ENCODE data around the gene PUM1. TPM values are rescaled to one million over a fixed set of nuclear protein-coding genes. Genes with fewer than 3 reads are reported as not detected.

The PUM1 gene
- total RNA-seq, 2 donors from 2014 or later, result 80.3 to 120 TPM

DNA sequence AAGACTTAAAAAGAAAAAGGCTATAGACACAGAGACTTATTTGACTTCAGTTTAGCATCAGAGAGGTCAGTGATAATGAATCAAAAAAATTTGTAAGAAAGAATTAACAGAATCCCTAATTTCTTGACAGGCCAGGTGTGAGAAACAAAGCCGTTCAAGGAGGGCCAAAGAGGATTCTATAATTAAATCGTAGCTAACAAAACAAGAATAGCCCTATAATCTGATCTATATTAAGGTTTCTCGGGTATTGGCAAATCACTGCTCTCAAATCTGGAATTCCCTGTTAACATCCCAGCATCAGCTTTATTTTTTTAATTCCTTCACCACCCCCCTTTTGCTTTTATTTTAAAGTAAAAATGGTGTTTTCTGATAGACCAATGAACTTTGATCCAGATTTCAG is 60.3 kb downstream of the PUM1 start:
- WGBS, result 76% methylated on average over 3 of the region's 3 CpGs
- H3K4me1 ChIP-seq (replicated peaks), result peaks cover 9% of the 10 kb centered on the region
- TF ChIP-seq CTCF (IDR thresholded peaks at IDR 0.05), result no peak
- TF ChIP-seq POLR2AphosphoS5 (IDR thresholded peaks at IDR 0.05), result no peak
- no peak for TF ChIP-seq POLR2A (IDR thresholded peaks at IDR 0.05)
- H3K9me3 ChIP-seq, result no peaks in the 10 kb centered on the region
- no peak overlapping the region for H3K27ac ChIP-seq
- intact Hi-C loops (cut with DNase I), result no loop called here
- no peak overlapping the region for H3K4me3 ChIP-seq
- H3K36me3 ChIP-seq, result peaks cover 0 to 3% of the 10 kb centered on the region in 2 donors
- DNase-seq (ENCODE audit: low spot score), result no peak
- no peaks in the 10 kb centered on the region for H3K27me3 ChIP-seq (replicated peaks; ENCODE audit: insufficient read depth)

DNA sequence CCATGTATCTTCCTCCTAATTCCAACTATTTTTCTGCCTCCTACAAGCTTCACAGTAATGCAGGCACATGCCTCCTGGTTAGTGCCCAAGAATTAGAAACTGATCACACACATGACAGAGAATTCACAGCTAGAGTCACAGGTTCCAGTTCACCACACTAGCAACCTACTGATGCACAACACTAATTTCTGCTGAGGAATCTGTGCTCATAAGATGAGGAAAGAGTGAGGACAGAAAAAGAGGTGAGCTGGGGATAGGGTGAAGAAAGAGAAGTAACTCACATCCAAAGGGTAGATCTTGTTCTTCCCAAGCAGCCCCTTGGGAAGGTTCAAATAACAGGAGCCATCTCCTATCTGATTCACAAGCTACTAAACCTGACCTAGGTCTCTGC is 61.3 kb downstream of the PUM1 start:
- H3K9me3 ChIP-seq, result no peaks in the 10 kb centered on the region
- no peaks in the 10 kb centered on the region for H3K27me3 ChIP-seq (replicated peaks; ENCODE audit: insufficient read depth)
- H3K36me3 ChIP-seq, result peaks cover 0 to 3% of the 10 kb centered on the region in 2 donors
- H3K4me3 ChIP-seq, result no peak overlapping the region
- peaks cover 9% of the 10 kb centered on the region for H3K4me1 ChIP-seq (replicated peaks)
- no peak for DNase-seq (ENCODE audit: low spot score)
- no peak overlapping the region for H3K27ac ChIP-seq
- no peak for TF ChIP-seq CTCF (IDR thresholded peaks at IDR 0.05)
- TF ChIP-seq POLR2AphosphoS5 (IDR thresholded peaks at IDR 0.05), result no peak
- no peak for TF ChIP-seq POLR2A (IDR thresholded peaks at IDR 0.05)
- intact Hi-C loops (cut with DNase I), result no loop called here

- no peak overlapping the region for H3K27ac ChIP-seq
- intact Hi-C loops (cut with DNase I), result no loop called here
- H3K4me3 ChIP-seq, result no peak overlapping the region
- 84% methylated on average over 6 of the region's 6 CpGs for WGBS
- peaks cover 0 to 3% of the 10 kb centered on the region in 2 donors for H3K36me3 ChIP-seq
- DNase-seq (ENCODE audit: low spot score), result no peak
- H3K4me1 ChIP-seq (replicated peaks), result peaks cover 9% of the 10 kb centered on the region
- TF ChIP-seq POLR2AphosphoS5 (IDR thresholded peaks at IDR 0.05), result no peak
- H3K27me3 ChIP-seq (replicated peaks; ENCODE audit: insufficient read depth), result no peaks in the 10 kb centered on the region
- no peaks in the 10 kb centered on the region for H3K9me3 ChIP-seq
Measured at GRCh38 chr1:31003613-31004230, 61.8 kb downstream of the PUM1 start.

GRCh38 chr1:31000301-31000700 is 65.2 kb downstream of the PUM1 start:
- H3K36me3 ChIP-seq, result peaks cover 0 to 3% of the 10 kb centered on the region in 2 donors
- no peak for DNase-seq (ENCODE audit: low spot score)

DNA sequence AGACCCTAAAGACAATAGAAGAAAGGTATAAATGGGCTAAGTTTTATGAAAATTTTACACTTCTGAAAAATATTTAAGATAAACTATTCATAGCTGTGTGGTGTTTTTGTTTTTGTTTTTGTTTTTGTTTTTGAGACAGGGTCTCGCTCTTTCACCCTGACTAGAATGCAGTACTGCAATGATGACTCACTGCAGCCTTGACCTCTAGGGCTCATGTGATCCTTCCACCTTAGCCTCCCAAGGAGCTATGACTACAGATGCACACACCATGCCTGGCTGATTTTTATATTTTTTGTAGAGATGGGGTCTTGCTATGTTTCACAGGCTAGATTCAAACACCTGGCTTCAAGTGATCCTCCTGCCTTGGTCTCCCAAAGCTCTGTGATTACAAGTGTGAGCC is 66.6 kb downstream of the PUM1 start:
- no peak for DNase-seq (ENCODE audit: low spot score)
- Histone ChIP-seq H3K4me3 (no peak overlapping the region), H3K27me3 (replicated peaks; ENCODE audit: insufficient read depth) (no peaks in the 10 kb centered on the region), H3K36me3 (peaks cover 0 to 6% of the 10 kb centered on the region in 2 donors), H3K9me3 (no peaks in the 10 kb centered on the region), H3K27ac (no peak overlapping the region), H3K4me1 (replicated peaks) (peaks cover 2% of the 10 kb centered on the region)
- intact Hi-C loops (cut with DNase I), result no loop called here
- 94% methylated on average over 1 of the region's 1 CpG for WGBS
- TF ChIP-seq POLR2A (IDR thresholded peaks at IDR 0.05) (no peak), CTCF (IDR thresholded peaks at IDR 0.05) (no peak), POLR2AphosphoS5 (IDR thresholded peaks at IDR 0.05) (no peak)

More at GRCh38 chr1:31000301-31000700, 65.2 kb downstream of the PUM1 start:
- no peak overlapping the region for H3K27ac ChIP-seq
- 78% methylated on average over 2 of the region's 2 CpGs for WGBS
- TF ChIP-seq CTCF (IDR thresholded peaks at IDR 0.05) (no peak), POLR2AphosphoS5 (IDR thresholded peaks at IDR 0.05) (no peak), POLR2A (IDR thresholded peaks at IDR 0.05) (no peak)
- H3K27me3 ChIP-seq (replicated peaks; ENCODE audit: insufficient read depth), result no peaks in the 10 kb centered on the region
- no peak overlapping the region for H3K4me3 ChIP-seq
- intact Hi-C loops (cut with DNase I), result no loop called here
- peaks cover 2% of the 10 kb centered on the region for H3K4me1 ChIP-seq (replicated peaks)
- no peaks in the 10 kb centered on the region for H3K9me3 ChIP-seq

Data from prostate gland (tissue), 2 donors.